GM19025 (cell line): ENCODE data around the gene DUSP1.
"Not testable (repeated sequence)": the region's sequence is repeated elsewhere in the genome, so short reads cannot be mapped to it uniquely, and the experiment has no call there.

Experiments
- ATAC-seq: cut with Tn5 transposase; IDR thresholded peaks from one replicate; pipeline ENCODE4 v1.9.1; 2021; ENCODE audit warnings: mild to moderate bottlenecking, low read depth, moderate library complexity; ENCODE audit not compliant: unreplicated experiment

DUSP1 gene

GRCh38 chr5:172798422-172799215 lies 27.6 kb upstream of the DUSP1 start:
- ATAC-seq: no peak

GRCh38 chr5:172797771-172798191 lies 26.8 kb upstream of the DUSP1 start:
- no peak for ATAC-seq

DNA sequence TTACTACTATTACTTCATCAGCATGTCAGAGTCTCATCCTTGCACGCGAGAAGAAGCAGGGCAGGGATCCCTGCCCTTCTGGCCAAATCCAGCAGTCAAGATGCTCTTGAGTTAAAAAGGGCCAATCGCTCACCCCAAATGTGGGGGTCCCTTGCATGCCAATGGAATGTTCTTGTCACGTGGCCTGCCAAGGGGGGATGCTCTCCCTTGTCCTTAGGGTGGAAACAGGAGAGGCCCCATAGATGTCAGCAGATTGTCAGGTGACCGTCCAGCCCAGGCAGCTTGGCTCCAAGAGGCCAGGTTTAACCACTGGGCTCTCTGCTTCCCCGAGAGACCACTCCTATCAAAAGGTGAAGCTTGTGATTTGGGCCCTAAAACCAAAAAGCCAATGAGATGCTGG lies 25.3 kb upstream of the DUSP1 start:
- no peak for ATAC-seq

- ATAC-seq: no peak
Observed at GRCh38 chr5:172795318-172795977, 24.5 kb upstream of the DUSP1 start.

DNA sequence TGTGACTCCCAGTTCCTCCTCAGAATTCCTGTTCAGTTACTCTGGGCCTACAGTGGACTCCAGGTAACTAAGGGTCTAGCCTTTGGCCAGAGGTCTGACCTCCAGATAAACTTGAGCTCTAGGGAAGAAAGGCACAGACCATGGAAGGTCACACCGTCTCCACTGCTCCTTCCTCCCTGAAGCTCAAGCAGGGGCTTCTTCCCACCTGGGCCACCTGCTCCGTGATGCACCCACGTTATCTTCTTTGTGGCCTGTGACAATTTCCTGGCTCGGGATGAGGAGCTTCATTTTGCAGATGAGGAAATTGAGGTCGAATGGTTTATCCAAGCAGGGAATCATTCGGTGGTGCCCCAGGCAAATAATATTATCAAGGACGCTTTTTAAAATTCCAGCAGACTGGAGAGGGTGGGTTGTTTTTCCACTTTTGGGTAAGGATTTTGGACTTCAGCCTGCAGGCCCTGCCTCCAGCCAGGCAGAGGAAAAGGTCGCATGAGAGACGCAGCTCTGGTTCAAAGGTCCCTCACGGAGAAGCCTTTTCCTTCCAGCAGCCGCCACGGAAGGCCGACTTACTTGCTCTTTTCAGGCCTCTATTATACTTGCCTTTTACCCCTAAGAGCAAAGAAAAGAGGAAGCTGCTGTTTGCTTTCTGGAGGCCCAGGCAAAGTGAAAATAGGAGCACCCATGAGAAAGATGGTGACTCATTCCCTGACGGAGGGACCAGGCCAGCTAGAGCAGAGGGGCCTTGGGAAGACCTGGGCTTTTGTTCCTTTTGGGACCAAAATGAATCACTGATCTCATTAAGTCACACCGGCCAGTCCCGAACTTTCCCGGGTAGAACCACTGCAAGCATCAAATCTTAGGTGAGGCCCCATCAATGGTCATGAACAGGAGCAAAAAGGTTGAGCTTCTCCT lies 22.8 kb upstream of the DUSP1 start:
- no peak for ATAC-seq

GRCh38 chr5:172792701-172793570 lies 21.9 kb upstream of the DUSP1 start:
- ATAC-seq: no peak

- ATAC-seq: no peak
Observed at GRCh38 chr5:172791726-172792445, 20.9 kb upstream of the DUSP1 start.

- ATAC-seq: no peak
Observed at GRCh38 chr5:172791286-172791685, 20.3 kb upstream of the DUSP1 start.

DNA sequence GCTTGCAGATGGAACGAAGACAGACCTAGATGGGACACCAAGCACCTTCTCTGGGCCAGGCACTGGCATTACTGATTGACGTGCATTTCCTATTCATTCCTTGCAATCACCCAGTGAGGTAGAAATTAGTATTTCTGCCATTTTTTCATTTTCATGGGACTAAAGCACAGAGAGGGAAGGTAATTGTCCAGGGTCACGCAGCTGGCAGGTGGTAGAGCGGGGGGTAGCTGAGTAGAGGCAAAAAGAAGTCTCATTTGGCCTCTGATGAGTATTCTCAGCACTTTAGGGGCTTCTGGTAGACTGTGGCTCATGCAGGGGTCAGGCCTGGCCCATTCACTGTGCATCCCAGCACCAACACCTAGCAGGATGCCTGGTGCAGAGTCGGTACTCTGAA lies 19.5 kb upstream of the DUSP1 start:
- ATAC-seq: no peak

DNA sequence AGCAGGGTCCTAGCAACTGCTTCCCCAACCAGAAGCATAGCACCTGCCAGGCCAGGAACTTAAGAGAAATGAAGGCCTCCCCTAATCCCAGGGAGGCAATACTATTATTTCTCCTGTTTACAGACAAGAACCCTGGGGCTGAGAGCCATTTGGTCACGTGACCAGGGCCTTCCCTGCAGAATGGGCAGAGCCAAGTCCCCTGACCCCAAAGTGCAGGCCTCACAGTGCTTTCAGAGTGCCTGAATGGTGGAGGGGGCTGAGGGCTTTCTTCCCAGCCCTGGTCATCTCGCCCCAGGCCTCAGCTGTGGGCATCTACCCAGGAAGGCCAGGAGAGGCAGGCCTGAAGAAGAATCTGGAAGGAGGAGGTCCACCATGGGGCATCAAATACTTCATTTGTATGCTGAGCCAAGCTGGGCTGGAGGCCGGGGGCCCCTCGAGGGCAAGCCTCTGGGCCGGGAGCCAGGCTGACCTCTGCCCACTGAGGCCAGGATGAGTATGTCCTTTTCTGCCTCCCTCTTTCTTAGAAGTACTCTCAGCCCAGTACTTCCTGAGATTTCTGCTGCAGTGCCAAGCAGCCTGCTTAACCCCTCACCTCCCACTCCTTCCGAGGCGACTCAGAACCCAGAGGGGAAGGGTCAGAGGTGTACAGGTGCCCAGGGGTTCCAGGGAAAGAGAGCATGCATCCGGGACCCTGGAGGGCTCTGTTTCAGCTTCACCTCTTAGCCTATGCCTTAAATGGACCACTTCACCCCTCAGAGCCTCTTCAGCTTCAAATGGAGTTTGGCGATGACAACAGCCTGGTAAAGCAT lies 18.9 kb upstream of the DUSP1 start:
- ATAC-seq: no peak

DNA sequence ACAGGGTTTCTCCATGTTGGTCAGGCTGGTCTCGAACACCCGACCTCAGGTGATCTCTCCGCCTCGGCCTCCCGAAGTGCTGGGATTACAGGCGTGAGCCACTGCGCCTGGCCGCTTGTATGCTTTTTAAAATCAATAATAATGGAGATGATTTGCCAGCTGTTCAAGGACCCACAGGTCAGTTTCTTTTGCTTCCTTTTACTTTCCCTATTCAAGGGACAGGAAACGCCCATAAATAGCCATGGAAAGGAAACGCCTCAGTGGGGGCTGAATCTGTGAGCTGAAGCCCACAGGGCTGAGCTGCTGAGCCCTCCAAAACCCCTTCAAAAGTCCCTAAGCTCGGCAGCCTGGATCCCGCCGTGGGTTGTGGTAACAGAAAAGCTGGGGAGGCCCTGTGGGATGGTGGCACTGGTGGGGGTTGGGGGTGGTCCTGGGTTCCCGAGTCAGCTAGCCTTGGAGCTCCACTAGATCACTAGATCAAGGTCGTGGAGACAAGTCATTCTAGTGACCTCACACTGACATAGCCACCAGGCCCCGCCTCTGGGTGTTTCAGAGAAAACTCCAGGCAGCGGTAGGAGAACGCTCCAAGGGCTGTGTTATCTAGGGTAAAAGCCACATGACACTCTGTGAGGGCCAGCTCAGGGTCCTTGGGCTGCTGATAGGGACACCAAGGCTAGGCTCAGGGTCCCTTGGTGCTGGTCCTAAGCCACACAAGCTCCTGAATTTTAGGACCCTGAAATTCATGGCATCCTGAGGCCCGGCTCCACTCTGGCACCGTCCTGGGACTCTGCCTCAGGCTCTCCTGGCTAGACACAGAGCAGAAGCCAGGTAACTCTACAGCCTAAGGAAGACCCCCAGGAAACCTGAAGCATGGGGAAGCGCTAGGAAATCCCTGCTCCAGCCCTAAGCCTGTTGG lies 18.0 kb upstream of the DUSP1 start:
- ATAC-seq: no peak

DNA sequence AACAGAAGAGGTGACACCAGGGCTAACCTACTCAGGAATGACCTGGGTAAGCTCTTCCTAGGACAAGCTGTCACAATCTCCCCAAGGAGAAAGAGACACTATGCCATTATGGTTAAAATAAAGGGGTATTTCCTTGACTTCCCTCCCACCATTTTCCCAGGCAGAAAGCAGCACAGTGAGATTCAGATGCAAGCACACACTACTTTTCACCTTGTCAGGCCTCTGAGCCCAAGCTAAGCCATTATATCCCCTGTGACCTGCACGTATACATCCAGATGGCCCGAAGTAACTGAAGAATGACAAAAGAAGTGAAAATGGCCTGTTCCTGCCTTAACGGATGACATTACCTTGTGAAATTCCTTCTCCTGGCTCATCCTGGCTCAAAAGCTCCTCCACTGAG lies 16.5 kb upstream of the DUSP1 start:
- ATAC-seq: not testable (repeated sequence)

GRCh38 chr5:172786736-172787462 lies 15.9 kb upstream of the DUSP1 start:
- ATAC-seq: no peak

DNA sequence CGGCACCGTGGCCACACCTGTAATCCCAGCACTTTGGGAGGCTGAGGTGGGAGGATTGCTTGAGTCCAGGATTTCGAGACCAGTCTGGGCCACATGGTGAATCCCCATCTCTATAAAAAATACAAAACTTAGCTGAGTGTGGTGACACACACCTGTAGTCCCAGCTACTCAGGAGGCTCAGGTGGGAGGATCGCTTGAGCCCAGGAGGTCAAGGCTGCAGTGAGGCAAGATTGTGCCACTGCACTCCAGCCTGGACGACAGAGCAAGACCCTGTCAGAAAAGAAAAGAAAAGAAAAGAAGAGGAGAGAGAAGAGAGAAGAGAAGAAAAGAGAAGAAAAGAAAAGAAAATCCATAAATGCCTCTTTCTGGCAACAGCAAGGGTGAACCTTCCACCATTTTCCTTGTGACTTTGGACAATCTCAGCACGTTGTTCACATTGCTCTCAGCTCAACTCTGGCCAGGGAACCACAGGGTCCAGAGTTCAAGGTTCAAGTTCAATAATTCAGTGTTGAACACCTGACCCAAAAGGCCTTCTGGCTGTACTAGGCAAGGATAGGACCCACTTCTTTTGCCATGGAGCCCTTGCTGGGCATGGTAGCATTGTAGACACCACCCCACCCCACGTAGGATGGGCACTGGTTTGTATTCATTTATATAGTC lies 14.6 kb upstream of the DUSP1 start:
- no peak for ATAC-seq

DNA sequence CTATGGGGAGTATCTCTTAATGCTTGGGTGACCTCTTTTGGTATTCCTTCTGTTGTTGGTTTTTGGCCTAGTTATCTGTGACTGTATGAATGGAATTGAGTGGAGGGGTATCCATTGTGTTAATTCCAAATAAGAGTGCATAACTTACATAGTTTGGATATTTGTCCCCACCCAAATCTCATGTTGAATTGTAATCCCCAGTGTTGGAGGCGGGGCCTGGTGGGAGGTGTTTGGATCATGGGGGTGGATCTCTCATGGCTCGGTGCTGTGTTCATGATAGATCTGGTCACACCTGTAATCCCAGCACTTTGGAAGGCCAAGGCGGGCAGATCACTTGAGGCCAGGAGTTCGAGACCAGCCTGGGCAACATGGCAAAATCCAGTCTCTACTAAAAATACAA lies 13.2 kb upstream of the DUSP1 start:
- ATAC-seq: not testable (repeated sequence)

- ATAC-seq: not testable (repeated sequence)
Observed at GRCh38 chr5:172783319-172783718, 12.3 kb upstream of the DUSP1 start.
